ENCODE results near the gene XYLT2.
"Not testable (repeated sequence)": the region's sequence is repeated elsewhere in the genome, so short reads cannot be mapped to it uniquely, and the experiment has no call there.

XYLT2 gene

DNA sequence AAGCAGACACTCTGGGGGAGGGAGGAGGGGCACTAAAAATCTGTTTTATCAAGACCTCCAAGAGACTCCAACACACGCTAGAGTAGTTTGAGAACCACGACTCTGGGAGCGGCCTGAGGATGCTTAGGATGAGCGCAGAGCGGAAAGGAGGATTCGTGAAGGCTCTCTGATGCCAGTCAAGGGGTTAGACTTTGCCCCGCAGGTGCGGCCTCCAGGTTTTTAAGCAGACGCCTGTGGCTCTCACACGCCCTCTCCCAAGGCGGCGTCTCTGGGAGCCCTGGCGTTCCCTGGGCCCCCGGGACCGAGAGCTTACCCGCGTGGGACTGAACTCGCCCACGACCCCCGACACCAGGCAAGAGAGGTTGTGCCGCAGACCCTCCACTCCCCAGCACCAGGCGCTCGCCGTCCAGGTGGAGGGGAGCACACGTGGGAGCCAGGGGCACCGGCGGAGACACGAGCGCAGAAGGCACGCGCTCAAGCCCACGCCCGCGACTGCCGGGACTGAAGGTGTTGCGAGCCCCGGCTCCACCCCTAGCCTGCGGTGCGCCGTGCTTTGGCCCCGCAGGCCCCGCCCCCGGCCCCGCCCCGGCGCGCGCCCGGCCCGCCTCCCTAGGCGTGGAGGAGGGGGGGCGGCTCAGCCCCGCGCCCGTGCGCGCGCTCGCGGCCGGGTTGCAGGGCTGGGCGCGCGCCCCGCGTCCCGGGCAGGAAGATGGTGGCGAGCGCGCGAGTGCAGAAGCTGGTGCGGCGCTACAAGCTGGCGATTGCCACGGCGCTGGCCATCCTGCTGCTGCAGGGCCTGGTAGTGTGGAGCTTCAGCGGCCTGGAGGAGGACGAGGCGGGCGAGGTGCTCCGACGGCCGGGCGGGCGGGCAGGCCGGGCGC, at the start of gene XYLT2:
Gene XYLT2, plus strand, starts transcription at position 695 of the 881 bp plus-strand sequence. Its CDS starts 15 bp downstream, at position 710.
- peak; percentile 87 for DNase-seq (ENCODE audit: low spot score)

GRCh38 chr17:50297407-50297865, 48.5 kb upstream of the XYLT2 start:
- DNase-seq (ENCODE audit: low spot score): no peak

DNA sequence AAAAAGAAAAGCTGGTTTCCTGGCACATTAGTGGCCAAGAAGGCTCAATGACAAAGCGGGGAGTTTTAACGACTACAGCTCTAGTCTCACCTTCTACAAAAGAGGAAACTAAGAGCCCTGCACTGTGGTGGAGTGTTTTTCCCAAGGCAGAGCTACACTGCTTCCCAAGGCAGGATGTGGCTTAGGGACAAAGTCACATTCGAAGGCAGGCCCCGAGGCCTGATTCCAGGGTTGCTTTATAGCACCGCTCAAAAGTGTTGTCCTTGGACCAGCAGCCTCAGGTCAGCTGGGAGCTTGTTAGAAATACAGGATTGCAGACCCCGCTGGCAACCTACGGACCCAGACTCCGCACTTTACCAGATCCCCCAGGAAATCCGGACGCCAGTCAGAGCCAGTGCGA, 47.9 kb upstream of the XYLT2 start:
- no peak for DNase-seq (ENCODE audit: low spot score)

DNA sequence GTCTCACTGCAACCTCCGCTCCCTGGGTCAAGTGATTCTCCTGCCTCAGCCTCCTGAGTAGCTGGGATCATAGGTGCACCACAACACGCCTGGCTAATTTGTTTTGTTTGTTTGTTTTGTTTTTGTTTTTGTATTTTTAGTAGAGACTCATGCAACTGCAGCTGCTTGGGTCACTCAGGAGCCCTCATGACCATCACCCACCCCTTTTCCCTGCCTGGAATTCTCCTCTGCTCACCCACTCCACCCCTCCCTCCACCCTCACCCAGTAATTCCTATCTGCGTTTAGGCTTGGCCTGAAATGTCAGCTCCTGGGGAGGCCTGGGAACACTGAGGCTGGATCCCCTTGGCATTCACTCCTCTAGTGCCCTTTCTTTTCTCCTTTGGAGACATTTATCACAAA, 46.1 kb upstream of the XYLT2 start:
- no peak for DNase-seq (ENCODE audit: low spot score)

DNA sequence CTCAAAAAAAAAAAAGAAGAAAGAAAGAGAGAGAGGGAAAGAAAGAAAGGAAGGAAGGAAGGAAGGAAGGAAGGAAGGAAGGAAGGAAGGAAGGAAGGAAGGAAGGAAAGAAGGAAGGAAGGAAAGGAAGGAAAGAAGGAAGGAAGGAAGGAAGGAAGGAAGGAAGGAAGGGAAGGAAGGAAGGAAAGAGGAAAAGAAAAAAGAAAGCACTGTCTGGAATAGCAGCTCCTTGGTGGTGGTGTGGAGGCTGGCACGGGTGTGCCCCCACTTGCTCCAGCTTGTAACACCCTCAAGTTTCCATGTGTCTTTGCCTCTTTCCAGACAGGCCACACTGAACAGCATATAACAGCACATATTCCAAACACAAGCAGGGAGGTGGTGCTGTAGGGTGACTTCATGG, 45.1 kb upstream of the XYLT2 start:
- not testable (repeated sequence) for DNase-seq (ENCODE audit: low spot score)

DNA sequence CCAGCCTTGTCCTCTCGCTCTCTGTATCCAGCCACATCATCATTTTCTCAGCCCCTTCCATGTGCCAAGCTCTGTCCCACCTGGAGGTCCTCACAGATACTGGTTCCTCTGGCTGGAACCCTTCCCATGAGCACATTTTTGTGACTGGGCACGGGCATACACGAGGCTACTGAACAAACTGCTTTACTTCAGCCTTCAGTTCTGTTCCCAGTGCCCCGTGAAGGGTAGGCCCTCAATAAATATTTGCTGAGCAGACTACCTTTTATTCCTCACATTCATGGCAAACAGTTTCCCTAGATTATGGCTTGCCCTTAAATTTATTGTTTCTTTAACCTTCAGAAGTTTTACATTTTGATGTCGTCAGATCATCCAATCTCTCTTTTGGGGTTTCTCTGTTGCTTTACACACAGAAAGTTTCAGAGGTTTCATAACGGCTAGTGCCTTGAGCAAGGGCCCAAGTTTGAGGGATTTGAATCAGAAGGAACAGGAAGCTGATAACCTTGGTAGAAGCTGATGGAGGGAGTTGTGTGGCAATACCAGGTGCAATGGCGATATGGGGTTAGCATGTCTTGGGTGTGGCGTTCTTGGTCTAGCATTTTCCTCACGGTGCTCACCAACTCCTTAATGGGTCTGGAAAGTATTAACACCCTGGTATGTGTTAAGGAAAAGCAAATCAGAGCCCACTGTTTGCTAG, 43.9 kb upstream of the XYLT2 start:
- DNase-seq (ENCODE audit: low spot score): no peak

GRCh38 chr17:50303051-50303450, 42.9 kb upstream of the XYLT2 start:
- no peak for DNase-seq (ENCODE audit: low spot score)

DNA sequence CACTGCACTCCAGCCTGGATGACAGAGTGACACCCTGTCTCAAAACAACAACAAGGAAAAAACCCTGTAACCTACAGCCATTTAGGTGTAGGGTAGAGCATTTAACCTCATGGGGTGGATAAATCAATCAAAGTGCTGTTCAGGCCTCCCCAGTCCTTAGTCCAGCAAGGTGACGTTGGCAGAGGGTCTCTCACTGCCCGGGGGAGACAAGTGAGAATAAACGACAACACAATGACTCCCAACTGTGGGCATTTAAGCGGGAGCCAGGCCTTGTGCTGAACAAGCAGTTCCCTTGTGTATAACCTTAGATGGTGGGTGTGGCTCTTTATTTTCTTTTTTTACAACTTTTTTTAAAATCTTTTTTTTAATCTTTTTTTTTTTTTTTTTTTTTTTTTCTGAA, 42.3 kb upstream of the XYLT2 start:
- no peak for DNase-seq (ENCODE audit: low spot score)

DNA sequence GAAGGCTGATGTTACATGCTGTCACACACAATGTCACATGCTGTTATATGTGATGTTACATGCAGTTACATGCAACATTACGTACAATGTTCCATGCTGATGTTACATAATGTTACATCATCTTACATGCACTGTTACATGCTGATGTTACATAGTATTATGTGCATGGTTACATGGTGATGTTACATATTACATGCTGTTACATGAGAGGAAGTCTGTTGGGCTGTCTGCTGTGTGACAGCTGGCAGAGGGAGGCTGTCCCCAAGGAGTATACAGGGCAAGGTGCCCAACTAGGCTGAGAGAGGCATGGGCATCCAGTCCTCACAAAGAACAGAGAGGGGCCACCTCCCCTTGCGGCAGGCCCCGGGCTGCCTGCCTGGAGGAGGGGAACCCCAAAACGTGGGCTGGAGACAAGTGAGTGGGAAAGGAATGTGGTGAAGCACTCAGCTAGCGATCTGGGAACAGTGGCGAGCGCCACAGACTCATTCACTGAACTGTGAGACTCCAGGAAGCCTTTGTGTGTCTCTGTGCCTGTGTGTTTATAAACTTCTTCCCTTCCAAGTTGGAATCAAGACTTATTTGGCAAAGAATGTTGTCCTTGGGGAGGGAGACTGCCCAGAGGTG, 41.0 kb upstream of the XYLT2 start:
- DNase-seq (ENCODE audit: low spot score): no peak

GRCh38 chr17:50307654-50308053, 38.3 kb upstream of the XYLT2 start:
- DNase-seq (ENCODE audit: low spot score): no peak

GRCh38 chr17:50308666-50309065, 37.3 kb upstream of the XYLT2 start:
- no peak for DNase-seq (ENCODE audit: low spot score)

GRCh38 chr17:50310455-50311111, 35.3 kb upstream of the XYLT2 start:
- DNase-seq (ENCODE audit: low spot score): no peak

DNA sequence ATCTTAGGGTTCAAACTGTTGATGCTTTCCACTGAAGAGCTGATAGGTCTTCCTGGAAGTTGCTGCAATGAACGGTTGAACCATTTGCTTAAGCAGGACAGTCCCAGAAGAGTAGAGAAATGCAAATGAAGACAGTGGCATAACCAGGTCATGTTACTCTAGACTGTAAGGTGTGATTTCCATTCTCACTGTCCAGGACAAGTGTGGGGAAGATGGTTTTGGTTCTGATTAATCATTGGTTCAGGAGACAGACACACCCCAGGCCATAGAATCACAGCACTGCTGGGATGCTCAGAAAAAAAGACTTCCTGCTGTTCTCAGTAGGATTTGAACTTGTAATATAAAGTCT, 34.8 kb upstream of the XYLT2 start:
- no peak for DNase-seq (ENCODE audit: low spot score)

GRCh38 chr17:50311483-50311882, 34.4 kb upstream of the XYLT2 start:
- no peak for DNase-seq (ENCODE audit: low spot score)

DNA sequence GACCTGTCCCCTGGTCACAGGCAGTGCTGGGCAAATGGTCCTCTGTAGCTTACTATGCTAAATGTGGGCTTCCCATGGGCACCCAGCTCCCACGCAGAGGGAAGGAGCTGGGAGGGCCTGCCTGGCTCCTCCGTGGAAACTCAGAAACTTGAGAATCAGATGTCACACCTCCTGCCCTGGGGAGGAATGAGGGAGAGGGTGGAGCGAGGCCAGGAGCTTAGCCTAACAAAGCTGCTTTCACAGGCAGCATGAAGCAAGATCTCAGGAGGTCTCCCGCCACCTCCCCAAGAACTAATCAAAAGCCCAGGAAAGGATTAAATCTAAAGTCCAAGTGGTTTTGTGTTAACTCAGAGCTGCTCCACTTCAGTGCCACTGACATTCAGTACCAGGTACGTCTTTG, 33.6 kb upstream of the XYLT2 start:
- DNase-seq (ENCODE audit: low spot score): no peak

DNA sequence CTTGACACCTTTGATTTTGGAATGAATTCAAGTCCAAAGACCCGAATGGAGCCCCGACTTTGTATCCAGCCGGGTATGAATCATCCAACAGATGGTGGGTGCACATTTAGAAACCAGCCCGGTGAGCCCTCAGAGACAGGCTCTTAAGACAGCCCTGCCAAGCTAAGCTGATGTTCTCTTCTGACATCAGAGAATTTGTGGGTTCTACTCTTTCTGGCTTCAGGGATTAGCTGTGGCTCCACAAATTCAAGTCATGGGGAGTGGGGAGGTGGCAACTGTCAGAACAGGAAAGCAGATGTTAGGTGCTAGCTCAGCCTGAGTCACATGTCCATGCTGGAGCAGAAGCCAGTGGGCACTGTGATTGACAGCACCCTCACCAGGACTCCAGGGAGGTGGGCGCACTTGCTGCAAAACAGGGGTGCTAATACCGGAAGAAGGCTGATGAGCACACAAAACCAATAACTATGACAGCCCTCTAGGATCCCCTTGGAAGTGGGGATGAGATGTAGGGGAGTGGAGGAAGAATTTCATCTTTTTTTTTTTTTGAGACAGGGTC, 31.4 kb upstream of the XYLT2 start:
- no peak for DNase-seq (ENCODE audit: low spot score)

GRCh38 chr17:50316016-50316587, 29.8 kb upstream of the XYLT2 start:
- no peak for DNase-seq (ENCODE audit: low spot score)

DNA sequence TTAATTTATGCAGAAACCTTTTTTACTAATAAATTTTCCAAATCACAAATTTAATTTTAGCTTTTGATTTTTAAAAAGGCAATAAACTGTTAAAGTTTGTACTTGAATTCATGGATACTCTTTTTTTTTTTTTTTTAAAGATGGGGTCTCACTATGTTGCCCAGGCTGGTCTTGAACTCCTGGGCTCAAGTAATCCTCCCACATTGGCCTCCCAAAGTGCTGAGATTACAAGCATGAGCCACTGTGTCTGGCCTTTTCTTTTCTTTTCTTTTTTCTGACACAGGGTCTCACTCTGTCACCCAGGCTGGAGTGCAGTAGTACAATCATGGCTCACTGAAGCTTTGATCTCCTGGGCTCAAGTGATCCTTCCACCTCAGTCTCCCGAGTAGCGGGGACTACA, 29.3 kb upstream of the XYLT2 start:
- DNase-seq (ENCODE audit: low spot score): not testable (repeated sequence)

DNA sequence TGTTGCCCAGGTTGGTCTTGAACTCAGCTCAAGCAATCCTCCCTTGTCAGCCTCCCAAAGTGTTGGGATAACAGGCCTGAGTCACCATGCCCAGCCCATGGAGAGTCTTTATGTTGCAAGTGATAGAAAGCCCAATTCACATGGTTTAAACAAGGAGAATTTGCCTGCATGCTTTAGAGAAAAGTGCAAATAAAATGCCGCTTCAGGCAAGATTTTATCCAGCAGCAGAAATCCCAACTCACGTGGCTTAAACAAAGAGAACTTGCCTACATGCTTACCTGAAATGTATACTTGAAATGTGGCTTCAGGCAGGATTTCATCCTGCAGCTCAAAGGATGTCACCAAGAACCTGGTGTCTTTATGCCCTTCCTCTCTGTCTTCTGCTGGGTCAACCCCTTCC, 28.8 kb upstream of the XYLT2 start:
- DNase-seq (ENCODE audit: low spot score): no peak

- DNase-seq (ENCODE audit: low spot score): no peak
These were observed 27.2 kb upstream of the XYLT2 start for GRCh38 chr17:50318501-50319285.
